Cerebellar cortex (tissue), 1 donor: ENCODE measurements around the gene CREB5.
A peak's percentile ranks its signal among the peaks of the same experiment; 100 is the strongest.
"Not testable (repeated sequence)": the region's sequence is repeated elsewhere in the genome, so short reads cannot be mapped to it uniquely, and the experiment has no call there.

ENCODE experiments used
- DNase-seq: peaks from one replicate; pipeline ENCODE4 v3.0.0-alpha.2; 2015; ENCODE audit warnings: low spot score

Gene CREB5

GRCh38 chr7:28582226-28582625 lies 169.9 kb downstream of the CREB5 start:
- no peak for DNase-seq

GRCh38 chr7:28584235-28584634 lies 171.9 kb downstream of the CREB5 start:
- DNase-seq, result no peak

- DNase-seq, result peak; percentile 38
Observed at GRCh38 chr7:28586736-28587135, 174.4 kb downstream of the CREB5 start.

- DNase-seq, result no peak
Observed at GRCh38 chr7:28587211-28587610, 174.9 kb downstream of the CREB5 start.

GRCh38 chr7:28588602-28589001 lies 176.3 kb downstream of the CREB5 start:
- peak; percentile 57 for DNase-seq

- DNase-seq, result no peak
Observed at GRCh38 chr7:28591041-28591674, 178.8 kb downstream of the CREB5 start.

GRCh38 chr7:28591725-28592349 lies 179.5 kb downstream of the CREB5 start:
- no peak for DNase-seq

GRCh38 chr7:28592861-28593260 lies 180.5 kb downstream of the CREB5 start:
- no peak for DNase-seq

GRCh38 chr7:28595076-28595475 lies 182.8 kb downstream of the CREB5 start:
- DNase-seq, result no peak

GRCh38 chr7:28595801-28596200 lies 183.5 kb downstream of the CREB5 start:
- DNase-seq, result no peak

- DNase-seq, result no peak
Observed at GRCh38 chr7:28596245-28596935, 184.1 kb downstream of the CREB5 start.

GRCh38 chr7:28597284-28597683 lies 185.0 kb downstream of the CREB5 start:
- DNase-seq, result no peak

- DNase-seq, result not testable (repeated sequence)
Observed at GRCh38 chr7:28598037-28598436, 185.7 kb downstream of the CREB5 start.

GRCh38 chr7:28598586-28598985 lies 186.3 kb downstream of the CREB5 start:
- DNase-seq, result no peak

GRCh38 chr7:28599411-28599810 lies 187.1 kb downstream of the CREB5 start:
- DNase-seq, result no peak

- DNase-seq, result no peak
Observed at GRCh38 chr7:28602282-28602681, 190.0 kb downstream of the CREB5 start.

- no peak for DNase-seq
Observed at GRCh38 chr7:28605427-28606085, 193.2 kb downstream of the CREB5 start.

- no peak for DNase-seq
Observed at GRCh38 chr7:28606421-28606820, 194.1 kb downstream of the CREB5 start.

GRCh38 chr7:28607855-28608193 lies 195.5 kb downstream of the CREB5 start:
- no peak for DNase-seq

GRCh38 chr7:28608237-28608656 lies 195.9 kb downstream of the CREB5 start:
- no peak for DNase-seq

GRCh38 chr7:28608731-28609130 lies 196.4 kb downstream of the CREB5 start:
- DNase-seq, result no peak

GRCh38 chr7:28609608-28610007 lies 197.3 kb downstream of the CREB5 start:
- no peak for DNase-seq

- not testable (repeated sequence) for DNase-seq
Observed at GRCh38 chr7:28611399-28611897, 199.1 kb downstream of the CREB5 start.
